Measurements from ENCODE around the gene GHRHR.
A peak's percentile ranks its signal among the peaks of the same experiment; 100 is the strongest.

GHRHR gene

GRCh38 chr7:30969604-30969970 lies 5.8 kb downstream of the GHRHR start:
- no peak for DNase-seq

- no peak for DNase-seq
These were observed 6.3 kb downstream of the GHRHR start for GRCh38 chr7:30970074-30970473.

GRCh38 chr7:30970594-30971094 lies 6.9 kb downstream of the GHRHR start:
- DNase-seq, result no peak

GRCh38 chr7:30971440-30971839 lies 7.7 kb downstream of the GHRHR start:
- DNase-seq, result no peak

GRCh38 chr7:30971840-30972563 lies 8.2 kb downstream of the GHRHR start:
- DNase-seq, result no peak

GRCh38 chr7:30973292-30973691 lies 9.5 kb downstream of the GHRHR start:
- DNase-seq, result no peak

GRCh38 chr7:30973791-30974604 lies 10.2 kb downstream of the GHRHR start:
- no peak for DNase-seq

GRCh38 chr7:30974605-30975255 lies 11.0 kb downstream of the GHRHR start:
- DNase-seq, result peak; percentile 79

GRCh38 chr7:30975256-30975899 lies 11.6 kb downstream of the GHRHR start:
- DNase-seq, result no peak

GRCh38 chr7:30976381-30976780 lies 12.6 kb downstream of the GHRHR start:
- DNase-seq, result no peak

- DNase-seq, result no peak
These were observed 13.5 kb downstream of the GHRHR start for GRCh38 chr7:30977222-30977621.

- peak; percentile 11 for DNase-seq
These were observed 14.3 kb downstream of the GHRHR start for GRCh38 chr7:30977896-30978564.

- DNase-seq, result no peak
These were observed 15.3 kb downstream of the GHRHR start for GRCh38 chr7:30979027-30979426.

- no peak for DNase-seq
These were observed 16.4 kb downstream of the GHRHR start for GRCh38 chr7:30980194-30980593.

- DNase-seq, result no peak
These were observed 17.0 kb downstream of the GHRHR start for GRCh38 chr7:30980751-30981150.

- DNase-seq, result peak; percentile 81
These were observed 19.5 kb downstream of the GHRHR start for GRCh38 chr7:30983042-30983913.

GRCh38 chr7:30983914-30984247 lies 20.1 kb downstream of the GHRHR start:
- DNase-seq, result no peak

GRCh38 chr7:30984359-30985107 lies 20.8 kb downstream of the GHRHR start:
- peak; percentile 21 for DNase-seq

- no peak for DNase-seq
These were observed 22.0 kb downstream of the GHRHR start for GRCh38 chr7:30985756-30986155.

GRCh38 chr7:30986331-30986730 lies 22.6 kb downstream of the GHRHR start:
- DNase-seq, result no peak

- no peak for DNase-seq
These were observed 23.0 kb downstream of the GHRHR start for GRCh38 chr7:30986738-30987137.

Measured in activated CD4-positive, alpha-beta T cell treated with anti-CD3 and anti-CD28 coated beads, Interleukin-10, Interleukin-2, amounts not matched to agents 100 ng/mL and 50 ng/mL, durations not matched to agents 16 hours and 8 hours (primary cell).